Activated T-cell treated with anti-CD3 and anti-CD28 coated beads for 4 hours (primary cell): ENCODE measurements around the gene RERG.

Experiments used
- DNase-seq: peaks from one replicate; pipeline ENCODE4 v3.0.0-alpha.2; 2020

The RERG gene

DNA sequence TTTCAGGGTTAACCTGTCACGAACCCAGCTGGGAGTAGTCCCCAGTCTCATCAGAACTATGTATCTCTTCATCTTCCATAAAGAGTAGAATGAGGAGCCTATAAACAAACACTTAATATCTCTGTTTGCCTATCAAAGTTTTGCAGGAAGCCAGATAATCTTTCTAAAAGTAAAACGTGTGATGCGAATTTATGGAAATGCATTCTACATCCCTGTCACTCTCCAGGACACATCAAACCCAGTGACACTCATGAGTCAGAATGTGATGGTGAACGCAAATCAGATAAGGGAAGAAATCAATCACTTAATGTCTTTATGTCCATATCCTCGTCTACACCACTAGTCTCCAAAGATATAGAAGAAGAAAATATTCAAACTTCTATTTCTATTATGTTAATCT, 37.4 kb downstream of the RERG start:
- no peak for DNase-seq

DNA sequence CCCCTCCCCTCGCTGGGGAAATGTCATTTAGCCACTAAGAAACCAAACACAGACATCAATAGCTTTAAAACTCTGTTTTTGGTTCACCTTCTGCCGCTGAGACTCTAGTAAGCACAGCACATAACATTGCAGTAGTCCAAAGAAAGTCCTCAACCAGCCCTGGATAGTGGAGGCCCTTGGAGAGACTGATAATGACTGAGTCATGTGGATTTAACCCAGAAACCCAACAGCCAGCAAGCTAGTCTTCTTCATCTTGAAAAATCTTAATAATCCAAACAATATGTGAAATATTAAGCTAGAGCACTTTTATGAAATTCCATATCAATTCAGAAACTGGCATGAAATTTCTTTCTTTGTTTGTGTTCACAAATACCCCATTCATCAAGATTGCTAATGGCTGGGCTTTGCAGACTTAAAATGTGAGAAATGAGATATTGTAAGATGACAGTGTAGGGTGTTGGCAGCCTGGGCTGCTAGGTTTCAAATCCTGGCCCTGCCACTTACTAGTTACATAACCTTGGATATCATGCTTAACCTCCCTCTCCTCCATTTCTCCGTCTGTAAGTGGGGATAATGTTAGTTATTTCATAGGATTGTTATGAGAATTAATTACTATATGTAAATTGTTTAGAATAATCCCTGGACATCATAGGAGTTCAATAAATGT, 40.1 kb downstream of the RERG start:
- no peak for DNase-seq

DNA sequence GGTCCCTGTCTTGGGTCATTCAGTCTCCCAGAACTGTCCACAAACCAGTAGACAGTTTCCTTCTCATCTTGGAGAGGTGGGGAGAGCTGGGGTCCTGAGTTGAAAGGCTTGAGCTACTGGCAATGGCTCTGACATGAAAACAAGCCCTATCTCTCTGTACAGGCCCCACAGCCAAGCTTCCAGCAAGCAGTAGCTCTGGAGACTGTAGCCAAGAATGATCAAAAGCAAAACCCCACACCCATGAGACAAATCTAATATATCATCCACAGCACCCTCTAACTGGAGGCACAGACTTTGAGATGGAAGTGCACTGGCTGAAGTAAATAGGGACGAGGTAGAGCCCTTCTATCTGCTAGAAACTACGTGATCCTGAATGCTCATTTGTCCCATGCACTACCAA, 40.9 kb downstream of the RERG start:
- DNase-seq, result no peak

DNA sequence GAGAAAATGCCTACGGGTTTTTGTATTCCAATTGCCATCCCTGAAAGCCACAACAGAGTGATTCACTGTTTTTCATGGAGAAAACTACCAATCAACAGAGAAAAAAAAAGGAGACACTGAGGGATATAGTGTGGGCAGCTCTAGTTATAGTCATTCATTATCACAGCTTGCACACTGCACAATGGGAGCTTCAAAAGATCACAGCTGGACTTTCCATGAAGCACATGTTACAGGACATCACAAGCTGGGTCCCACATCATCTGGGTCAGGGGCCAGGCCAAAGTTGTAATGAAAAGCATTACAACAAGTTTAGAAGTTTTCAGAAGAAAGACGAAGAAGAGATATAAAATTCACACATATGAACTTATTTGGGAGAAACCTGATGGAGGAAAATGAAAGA, 41.5 kb downstream of the RERG start:
- DNase-seq, result no peak

DNA sequence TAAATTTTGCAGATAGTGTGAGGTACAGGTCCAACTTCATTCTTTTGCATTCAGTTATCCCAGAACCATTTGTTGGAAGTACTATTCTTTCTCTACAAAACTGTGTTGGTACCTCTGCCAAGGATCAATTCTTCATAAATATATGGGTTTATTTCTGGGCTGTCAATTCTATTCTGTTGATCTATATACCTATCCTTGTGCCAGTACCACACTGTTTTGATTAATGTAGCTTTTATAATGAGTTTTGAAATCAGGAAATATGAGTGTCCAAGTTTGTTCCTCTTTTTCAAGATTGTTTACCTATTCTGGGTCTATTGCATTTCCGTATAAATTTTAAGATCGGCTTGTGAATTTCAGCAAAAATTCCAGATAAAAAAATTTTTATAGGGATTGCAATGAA, 48.1 kb downstream of the RERG start:
- DNase-seq, result no peak

DNA sequence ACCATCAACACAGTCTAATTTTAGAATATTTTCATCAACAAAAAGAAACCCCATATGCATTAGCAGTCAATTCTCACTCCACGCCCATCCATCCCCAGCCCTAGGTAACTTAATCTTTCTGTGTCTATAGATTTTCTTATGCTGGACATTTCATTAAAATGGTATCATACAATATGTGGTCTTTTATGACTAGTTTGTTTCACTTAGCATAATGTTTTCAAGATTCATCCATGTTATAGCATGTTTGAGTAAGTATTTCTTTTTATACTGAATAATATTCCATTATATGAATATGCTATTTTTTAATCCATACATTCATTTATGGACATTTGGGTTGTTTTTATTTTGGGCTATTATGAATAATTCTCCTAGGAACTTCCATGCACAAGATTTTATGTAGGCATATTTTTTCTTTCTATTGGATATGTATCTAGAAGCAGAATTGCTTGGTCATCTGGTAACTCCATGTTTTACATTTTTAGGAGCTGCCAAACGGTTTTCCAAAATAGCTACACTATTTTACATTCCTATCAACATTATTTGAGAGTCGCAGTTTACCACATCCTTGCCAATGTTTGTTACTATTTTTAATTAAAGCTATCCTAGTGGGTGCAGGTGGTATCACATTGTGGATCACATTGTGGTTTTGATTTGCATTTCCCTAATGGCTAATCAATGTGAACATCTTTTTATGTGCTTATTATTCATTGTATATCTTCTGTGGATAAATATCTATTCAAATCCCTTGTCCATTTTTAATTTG, 49.0 kb downstream of the RERG start:
- no peak for DNase-seq

DNA sequence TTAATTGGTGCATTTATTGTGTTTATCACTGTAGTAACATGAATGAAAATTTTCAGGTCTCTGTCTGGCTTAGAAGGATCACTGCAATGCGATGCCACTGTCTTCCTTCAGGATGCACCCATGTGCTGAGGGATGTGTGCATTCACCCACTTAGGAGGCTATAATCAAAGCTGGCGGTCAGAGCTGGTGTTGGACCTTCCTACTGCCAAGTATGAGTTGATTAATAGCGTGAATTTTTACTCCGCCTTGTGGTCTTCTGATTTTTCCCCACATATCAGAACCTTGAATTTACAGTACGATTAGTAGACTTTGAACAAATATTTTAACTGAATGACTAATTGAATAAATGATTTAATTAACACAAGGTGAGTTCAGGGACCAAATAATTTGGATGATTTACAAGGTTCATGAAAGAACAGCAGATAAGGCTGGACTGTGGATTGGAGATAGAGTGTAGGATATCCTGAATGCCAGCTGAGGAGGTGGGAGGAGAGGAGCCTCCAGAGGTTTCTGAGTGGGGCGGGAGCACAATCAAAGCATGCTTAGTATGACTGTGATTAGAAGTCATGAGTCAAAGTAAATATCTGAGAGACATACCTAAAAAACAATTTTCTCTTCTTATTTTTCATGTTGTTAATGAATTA, 50.1 kb downstream of the RERG start:
- DNase-seq, result no peak

DNA sequence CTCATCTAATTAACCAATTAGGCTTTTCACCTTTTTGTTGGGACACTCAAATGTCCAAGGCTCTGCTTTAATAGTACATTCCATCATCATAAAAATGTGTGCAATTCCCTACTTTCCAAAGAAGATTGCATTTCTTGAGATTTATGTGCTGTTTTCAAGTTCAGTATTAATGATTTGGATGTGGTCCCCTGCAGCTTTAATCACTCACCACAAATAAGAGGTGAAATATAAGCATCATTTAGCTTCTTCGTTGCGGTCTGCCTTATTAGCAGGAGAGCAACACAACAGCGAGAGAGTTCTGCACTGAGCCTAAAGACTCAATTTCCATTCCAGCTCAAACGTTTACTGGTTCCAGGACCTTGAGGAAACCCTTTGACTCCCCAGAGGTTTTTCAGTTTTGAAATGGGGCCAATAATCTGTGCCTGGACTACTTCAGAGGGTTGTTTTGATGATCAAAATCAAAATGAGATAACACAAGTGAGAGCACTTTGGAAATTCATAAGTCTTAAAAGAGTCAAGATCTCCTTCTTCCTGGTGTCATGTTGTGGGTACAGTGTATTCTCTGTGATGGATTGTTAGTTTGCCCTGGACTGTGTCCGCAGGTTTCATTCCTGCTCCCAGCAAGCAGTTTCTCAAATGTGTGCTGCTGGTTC, 53.1 kb downstream of the RERG start:
- DNase-seq, result no peak

DNA sequence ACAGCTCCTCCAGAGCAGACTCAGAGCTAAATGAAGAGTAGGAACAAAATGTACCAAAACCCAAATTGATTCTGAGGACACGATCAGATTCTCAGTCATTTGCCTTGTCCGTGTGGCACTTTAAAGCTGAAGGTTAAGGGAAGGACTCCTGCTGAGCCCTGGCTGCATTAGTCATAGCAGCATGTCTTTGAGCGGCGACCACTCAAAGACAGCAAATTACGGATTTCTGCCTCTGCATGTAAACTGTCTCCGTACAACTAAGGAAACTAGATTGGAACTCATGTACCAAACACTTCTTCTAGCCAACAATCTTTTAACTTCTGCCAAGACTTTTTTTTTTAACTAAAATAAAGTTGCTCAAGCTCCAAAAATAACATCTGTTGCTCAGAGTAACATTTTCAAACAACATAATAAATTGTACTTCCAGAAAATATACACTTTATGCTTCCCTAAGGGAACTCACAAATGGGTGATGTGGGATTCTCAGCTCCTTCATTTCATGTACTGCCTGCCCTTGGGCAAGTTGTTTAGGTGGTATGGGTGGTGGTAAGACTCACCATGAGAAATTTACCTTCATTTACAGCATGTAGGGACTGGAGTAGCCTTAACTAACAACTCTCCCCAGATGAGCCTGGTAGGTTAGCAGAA, 56.1 kb downstream of the RERG start:
- DNase-seq, result no peak

DNA sequence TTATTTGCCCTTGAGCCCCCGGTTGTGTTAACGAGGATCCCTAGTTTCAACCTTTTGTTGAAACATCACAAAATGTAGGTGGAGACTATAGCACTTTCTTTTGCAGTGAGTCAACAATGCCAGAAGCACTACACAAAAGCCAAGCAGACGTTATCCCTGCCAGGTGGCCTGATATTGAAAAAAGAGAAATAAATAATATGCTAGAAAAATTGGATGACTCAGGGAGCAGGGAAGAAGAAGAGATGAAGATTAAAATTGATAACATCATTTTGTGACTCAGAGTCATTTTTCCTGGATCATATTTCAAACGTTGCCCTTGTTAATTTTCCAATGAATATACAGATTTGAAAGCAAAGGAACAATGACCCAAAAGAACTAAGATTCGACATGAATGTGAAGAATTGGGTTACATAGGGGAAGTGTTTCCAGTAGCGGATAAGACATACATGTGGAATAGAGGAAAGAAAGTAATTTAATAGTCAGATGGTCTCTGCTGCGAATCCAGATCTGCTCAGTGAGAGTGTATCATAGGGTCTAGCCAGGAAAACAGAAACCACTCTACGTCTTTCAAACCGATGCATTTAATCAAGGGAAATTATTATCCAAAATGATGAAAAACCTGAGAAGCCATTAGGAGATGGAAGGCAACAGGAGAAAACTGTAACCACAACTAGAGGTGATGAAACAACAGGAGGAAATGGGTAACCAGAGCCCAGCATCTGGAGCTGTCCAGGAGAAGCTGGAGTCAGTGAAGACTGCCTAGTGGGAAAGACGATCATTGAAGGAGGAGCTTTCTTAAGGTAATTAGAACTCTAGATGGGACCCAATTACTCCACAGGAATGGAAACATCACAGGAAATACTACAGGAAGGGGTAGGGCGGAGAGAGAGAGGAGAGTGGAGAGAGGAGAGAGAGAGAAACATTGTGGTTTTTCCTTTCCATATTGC, 57.9 kb downstream of the RERG start:
- no peak for DNase-seq

DNA sequence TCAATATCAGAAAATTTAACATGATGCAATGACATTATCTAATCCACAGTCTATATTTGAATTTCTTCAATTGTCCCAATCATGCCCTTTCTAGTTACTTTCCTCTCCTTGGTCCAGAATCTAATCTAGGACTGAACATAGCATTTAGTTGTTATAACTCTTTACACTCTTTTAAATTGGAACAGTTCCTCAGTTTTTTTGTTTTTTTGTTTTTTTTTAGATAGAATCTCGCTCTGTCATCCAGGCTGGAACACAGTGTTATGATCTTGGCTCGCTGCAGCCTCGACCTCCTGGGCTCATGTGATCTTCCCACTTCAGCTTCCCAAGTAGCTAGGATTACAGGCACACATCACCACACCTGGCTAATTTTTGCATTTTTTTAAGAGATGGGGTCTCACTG, 63.1 kb downstream of the RERG start:
- DNase-seq, result no peak

DNA sequence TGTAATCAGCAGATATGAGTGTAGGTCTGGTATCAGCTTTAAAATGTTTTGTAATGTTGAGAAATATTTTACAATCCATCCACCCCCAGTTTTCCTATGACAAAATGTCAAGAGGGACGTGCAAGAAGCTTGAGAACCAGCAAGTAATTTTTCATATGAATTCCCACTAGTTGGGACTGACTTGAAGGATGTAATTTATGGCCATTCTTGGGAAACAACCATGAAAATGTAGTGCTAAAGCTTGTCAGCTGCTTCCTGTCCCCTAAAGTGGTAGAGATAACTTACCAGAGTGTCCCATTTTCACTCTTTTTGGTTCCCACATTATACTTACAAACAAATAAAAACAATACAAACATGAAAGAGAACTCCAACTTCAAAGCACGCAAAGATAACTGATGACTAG, 63.9 kb downstream of the RERG start:
- DNase-seq, result no peak

DNA sequence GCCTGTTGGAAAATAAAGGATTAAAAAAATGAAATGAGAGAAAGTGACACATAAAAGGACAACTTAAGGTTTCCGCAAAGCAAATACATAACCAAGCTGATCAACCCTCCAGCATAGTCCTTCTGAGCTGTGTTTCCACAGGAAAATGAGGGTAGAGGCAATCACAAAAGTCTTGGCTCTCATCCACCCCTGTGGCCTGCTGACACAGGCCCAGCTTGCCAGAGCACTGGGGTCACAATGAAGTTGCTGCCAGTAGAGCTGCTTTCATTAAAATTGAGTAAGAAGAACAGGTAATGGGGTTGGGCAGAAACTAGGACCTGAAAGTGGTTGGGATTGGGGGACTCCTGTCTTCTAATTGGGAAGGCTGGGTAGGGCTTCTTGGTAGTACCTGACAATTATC, 65.9 kb downstream of the RERG start:
- DNase-seq, result no peak

DNA sequence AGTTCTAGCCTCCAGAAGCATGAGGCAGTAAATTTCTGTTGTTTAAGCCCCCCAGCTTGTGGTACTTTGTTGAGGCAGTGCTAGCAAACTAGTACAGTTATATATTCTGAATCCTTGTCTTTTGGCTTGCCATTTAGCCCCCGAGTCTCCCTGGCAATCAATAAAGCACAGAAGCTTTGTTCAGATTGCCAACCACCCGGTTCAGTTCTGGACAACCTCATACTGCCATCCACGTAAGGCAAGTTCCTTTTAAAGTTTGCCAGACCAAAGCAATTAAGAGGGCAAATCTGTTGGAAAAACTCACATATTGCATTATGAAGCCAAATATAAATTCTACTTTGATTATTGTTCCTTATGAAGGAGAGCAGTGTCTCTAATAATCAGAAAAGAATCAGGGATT, 67.1 kb downstream of the RERG start:
- no peak for DNase-seq

DNA sequence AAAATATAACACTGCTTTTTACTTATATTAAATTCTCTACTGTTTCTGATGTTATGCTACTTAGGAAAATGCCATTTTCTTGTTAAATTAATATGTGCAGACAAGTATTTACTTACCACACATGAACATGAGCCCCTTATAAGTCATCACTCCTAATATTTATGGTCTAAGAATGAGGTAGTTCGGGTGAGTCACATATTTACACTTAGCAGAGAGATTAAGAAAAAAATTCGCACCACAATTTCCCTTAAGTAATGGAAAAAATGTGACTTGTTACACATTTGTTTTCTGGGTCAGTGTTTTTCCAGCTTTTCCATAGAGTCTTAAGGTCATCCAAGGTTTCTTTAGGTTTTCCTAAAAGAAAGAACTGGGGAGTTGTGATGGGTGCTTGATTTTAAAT, 68.3 kb downstream of the RERG start:
- DNase-seq, result no peak

DNA sequence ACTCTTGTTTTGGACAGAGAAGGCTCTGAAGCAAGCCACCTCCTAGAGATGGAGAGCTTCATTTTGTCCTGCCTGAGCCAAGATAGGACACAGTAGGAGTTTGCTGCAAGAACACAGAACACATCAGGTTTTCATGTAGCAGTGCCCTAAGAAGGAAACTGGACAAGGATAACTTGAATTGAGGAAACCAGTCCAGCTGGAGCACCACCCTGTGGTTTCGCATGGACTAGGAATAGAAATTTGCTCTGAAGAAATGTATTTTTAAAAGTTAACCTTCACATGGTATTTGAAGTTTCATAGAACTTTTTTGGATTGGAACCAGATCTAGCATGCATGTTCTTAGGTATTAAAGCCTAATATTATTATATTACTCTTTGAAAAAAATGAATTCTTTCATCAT, 68.8 kb downstream of the RERG start:
- DNase-seq, result no peak

DNA sequence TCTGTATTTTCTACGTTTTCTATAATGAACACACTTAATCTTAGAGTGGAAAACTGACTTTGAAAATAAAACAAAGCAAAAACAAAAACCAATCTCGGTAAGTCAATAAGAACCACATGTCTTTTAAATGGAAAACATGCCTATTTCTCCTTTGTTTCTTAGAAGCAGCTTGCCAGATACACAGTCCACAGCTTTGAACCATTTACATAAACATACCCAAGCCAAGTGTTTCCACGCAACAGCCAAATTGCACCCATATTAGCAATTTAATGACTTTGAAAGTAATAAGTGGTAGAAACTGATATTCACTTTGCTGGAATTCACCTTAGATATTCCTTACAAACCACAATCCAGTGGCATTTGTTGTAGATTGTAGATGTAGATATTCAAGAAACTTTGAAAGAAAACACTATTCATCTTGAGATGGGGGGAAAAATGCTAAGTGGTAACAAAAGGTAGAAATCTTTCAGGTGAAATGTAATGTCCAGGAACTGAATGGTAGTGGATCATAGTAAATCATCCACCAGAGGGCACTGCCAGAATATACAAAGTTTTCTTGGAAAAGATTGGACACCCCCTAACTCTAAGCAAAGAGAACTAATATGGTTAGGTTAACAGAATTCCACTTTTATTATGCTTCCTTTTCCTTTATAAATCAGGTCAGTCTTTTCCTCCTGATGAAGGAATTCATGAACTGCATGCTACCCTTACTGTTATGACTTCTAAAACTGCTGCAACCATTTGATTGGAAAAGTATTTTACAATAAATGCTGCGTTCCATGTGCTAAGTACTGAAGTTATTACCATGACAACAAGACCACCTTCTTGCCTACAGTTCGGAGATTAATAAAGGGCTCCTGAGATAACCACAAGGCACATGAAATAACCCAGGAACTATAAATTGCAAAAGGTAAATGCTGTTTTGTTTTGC, 69.8 kb downstream of the RERG start:
- DNase-seq, result no peak

DNA sequence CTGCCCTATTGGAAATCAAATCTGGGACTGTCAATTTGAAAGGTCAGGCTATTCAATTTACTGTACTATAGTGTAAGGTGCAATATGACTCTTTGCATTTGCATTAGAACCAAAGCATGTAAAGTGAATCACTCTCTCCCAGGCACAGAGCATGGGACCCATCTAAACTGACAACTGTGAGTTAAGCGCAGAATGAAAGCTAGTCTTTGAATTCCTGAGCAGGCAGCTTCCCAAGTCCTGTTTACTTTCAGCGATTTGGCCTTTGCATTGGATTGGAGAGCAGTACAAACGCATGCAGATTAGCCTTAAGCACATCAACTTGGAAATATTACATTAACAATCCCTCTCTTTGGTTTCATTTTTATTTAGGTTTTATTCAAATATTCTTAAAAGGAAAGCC, 74.6 kb downstream of the RERG start:
- no peak for DNase-seq

DNA sequence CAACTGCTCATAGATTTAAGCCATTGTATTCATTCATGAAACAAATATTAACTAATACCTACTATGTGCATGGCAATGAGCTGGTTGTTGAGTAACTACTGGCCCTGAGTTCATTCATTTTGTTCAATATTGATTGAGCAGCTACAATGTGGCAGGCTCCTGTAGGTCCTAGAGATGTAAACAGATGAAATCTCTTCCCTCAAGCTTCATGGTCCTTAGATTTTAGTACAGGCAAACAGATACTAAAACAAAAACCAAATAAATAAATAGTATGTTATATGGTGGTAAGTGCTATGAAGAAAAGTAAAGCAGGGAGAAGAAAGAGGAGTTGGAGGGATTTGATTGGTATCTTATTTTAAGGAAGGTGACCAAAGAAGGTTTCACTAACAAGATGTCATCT, 77.8 kb downstream of the RERG start:
- DNase-seq, result no peak

DNA sequence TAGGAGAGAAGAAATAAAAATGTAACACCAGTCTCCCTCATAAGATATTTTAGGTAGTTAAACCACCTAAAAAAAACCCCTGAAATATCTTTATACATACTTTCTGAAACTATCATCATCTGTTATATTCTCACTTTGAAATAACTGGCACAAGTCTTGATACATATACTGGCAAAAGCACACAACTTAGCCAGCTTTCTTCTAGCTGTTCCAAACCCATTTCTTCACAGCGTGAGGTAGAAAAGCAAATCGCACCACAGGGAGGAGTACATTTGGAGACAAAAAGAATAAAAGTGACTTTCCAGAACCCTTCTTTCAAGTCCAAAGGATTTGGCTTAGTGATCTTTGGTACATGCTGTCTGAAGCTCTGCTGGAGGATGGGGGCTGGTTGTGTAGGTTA, 78.5 kb downstream of the RERG start:
- DNase-seq, result no peak

DNA sequence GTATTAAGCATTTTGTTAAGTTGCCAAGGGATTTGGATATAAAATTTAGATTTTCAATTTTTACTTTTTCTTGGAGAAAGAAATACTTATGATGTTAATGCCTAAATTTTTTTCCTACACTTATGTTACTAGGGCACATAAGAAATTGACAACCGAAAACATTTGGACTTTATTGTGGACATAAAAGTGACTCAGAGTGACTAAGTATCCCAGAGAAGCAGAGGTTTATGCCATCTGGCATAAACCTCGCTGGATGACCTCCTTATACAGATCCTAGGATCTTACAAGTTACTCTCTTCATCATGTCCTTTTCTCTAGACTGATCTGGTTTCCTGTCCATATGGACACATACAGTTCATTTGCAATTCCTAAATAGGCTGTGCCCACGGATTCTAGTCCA, 89.8 kb downstream of the RERG start:
- no peak for DNase-seq
